GM12878 (cell line): ENCODE results near the gene ACOT4. TPM values are rescaled to one million over a fixed set of nuclear protein-coding genes. Genes with fewer than 3 reads are reported as not detected.

Experiments used
- ASH2L ChIP-seq: fragments of 300-600, 200-600 bp; sonication (generic); IDR thresholded peaks from 2 replicates; pipeline ENCODE4 v1.6.1; 2017; ENCODE audit warnings: low read depth, mild to moderate bottlenecking, borderline replicate concordance
- BACH1 ChIP-seq: fragments of 450-650 bp; IDR thresholded peaks from 2 replicates; pipeline ENCODE4 v1.6.1; 2017; ENCODE audit warnings: mild to moderate bottlenecking, borderline replicate concordance
- BHLHE40 ChIP-seq, 2 experiments: fragments of 450-650 bp in 1 of 2; IDR thresholded peaks; 2 replicates each; pipeline ENCODE4 v1.6.1; 2011 to 2017; ENCODE audit warnings: low read depth in 2 of 2, borderline replicate concordance in 1 of 2, improper control_type of control experiment in 1 of 2, low read length in 1 of 2, mild to moderate bottlenecking in 1 of 2
- CHD2 ChIP-seq: IDR thresholded peaks from 2 replicates; pipeline ENCODE4 v1.6.1; 2011; ENCODE audit warnings: low read depth, low read length, improper control_type of control experiment, borderline replicate concordance
- CREB1 ChIP-seq: IDR thresholded peaks from 2 replicates; pipeline ENCODE4 v1.6.1; 2012; ENCODE audit warnings: low read depth, mild to moderate bottlenecking, inconsistent platforms
- EGR1 ChIP-seq, 2 experiments: IDR thresholded peaks; 1 replicate in 1 of 2; 2 replicates in 1 of 2; pipeline ENCODE4 v1.6.1; 2011 to 2012; ENCODE audit warnings: low read depth in 2 of 2, low read length in 2 of 2, borderline replicate concordance in 1 of 2, mild to moderate bottlenecking in 1 of 2, moderate library complexity in 1 of 2
- GATAD2B ChIP-seq: fragments of 450-650 bp; conservative IDR thresholded peaks from 2 replicates; pipeline ENCODE4 v1.6.1; 2017; ENCODE audit warnings: low read depth, mild to moderate bottlenecking, moderate library complexity
- IKZF2 ChIP-seq, 2 experiments: fragments of 450-650 bp; IDR thresholded peaks; 2 replicates each; pipeline ENCODE4 v1.6.1; 2017; ENCODE audit warnings: mild to moderate bottlenecking in 2 of 2, moderate library complexity in 2 of 2
- LARP7 ChIP-seq: fragments of 450-650 bp; IDR thresholded peaks from 2 replicates; pipeline ENCODE4 v1.6.1; 2017; ENCODE audit warnings: mild to moderate bottlenecking
- MTA2 ChIP-seq: fragments of 450-650 bp; IDR thresholded peaks from 2 replicates; pipeline ENCODE4 v1.6.1; 2016; ENCODE audit warnings: low read depth, mild to moderate bottlenecking, moderate library complexity
- NBN ChIP-seq: fragments of 450-650 bp; IDR thresholded peaks from 2 replicates; pipeline ENCODE4 v1.6.1; 2016
- PML ChIP-seq: IDR thresholded peaks from 2 replicates; pipeline ENCODE4 v1.6.1; 2012; ENCODE audit warnings: low read length, inconsistent platforms
- POLR2A ChIP-seq: IDR thresholded peaks from 2 replicates; pipeline ENCODE4 v1.6.1; 2011; ENCODE audit warnings: low read depth, mild to moderate bottlenecking, low read length
- POU2F2 ChIP-seq: IDR thresholded peaks from 3 replicates; pipeline ENCODE4 v1.6.1; 2011; ENCODE audit warnings: low read depth, mild to moderate bottlenecking, low read length, borderline replicate concordance
- SPI1 ChIP-seq: IDR thresholded peaks from 2 replicates; pipeline ENCODE4 v1.6.1; 2011; ENCODE audit warnings: low read depth, mild to moderate bottlenecking, low read length, moderate library complexity, borderline replicate concordance; ENCODE audit not compliant: insufficient read depth
- TAF1 ChIP-seq: IDR thresholded peaks from 2 replicates; pipeline ENCODE4 v1.6.1; 2011; ENCODE audit warnings: mild to moderate bottlenecking, low read depth, low read length, borderline replicate concordance
- ZNF207 ChIP-seq: fragments of 450-650 bp; IDR thresholded peaks from 2 replicates; pipeline ENCODE4 v1.6.1; 2014; ENCODE audit warnings: antibody characterized with exemption, mild to moderate bottlenecking, borderline replicate concordance
- polyA plus RNA-seq, 11 experiments: library from polyadenylated mRNA; depleted of rRNA in 4 of 11; unstranded in 6 of 11; stranded (reverse) in 5 of 11; fragments of >200 nt; fragmentation: Nextera tagmentation in 4 of 11; fragmentation: Illumina TruSeq in 1 of 11; extraction: Ambion mirVana in 4 of 11; extraction: Trizol in 1 of 11; gene quantifications; 1 replicate in 1 of 11; 2 replicates in 10 of 11; pipeline versions ENCODE4 v1.2.1 to v1.2.3, GENCODE V29; 2011 to 2016; ENCODE audit warnings: inconsistent platforms in 2 of 11, missing spikeins in 2 of 11, low read depth in 1 of 11
- total RNA-seq, 4 experiments: library from RNA; depleted of rRNA in 3 of 4; stranded (reverse); fragments of >200 nt in 3 of 4; fragmentation: Illumina TruSeq in 1 of 4; extraction: Trizol in 1 of 4; gene quantifications; 2 replicates each; pipeline versions ENCODE4 v1.2.1 to v1.2.3, GENCODE V29; 2013 to 2021
- TF ChIP-seq, protein P1 (sequence below): fragments of 450-650 bp; IDR thresholded peaks from 2 replicates; pipeline ENCODE4 v1.6.1; 2016; ENCODE audit warnings: mild to moderate bottlenecking
- TF ChIP-seq, protein P2 (sequence below): fragments of 450-650 bp; IDR thresholded peaks from 2 replicates; pipeline ENCODE4 v1.6.1; 2017; ENCODE audit warnings: low read depth, mild to moderate bottlenecking, moderate library complexity
- TF ChIP-seq, protein P3 (sequence below): fragments of 450-650 bp; IDR thresholded peaks from 2 replicates; pipeline ENCODE4 v1.6.1; 2017; ENCODE audit warnings: mild to moderate bottlenecking, moderate library complexity

Gene ACOT4
- total and polyA plus RNA-seq, 10 of the 15 experiments (the other 5 are each of a cell fraction or from before 2014, with no cell fraction given): 0.68 to 3.8 (median 2.0) TPM

DNA sequence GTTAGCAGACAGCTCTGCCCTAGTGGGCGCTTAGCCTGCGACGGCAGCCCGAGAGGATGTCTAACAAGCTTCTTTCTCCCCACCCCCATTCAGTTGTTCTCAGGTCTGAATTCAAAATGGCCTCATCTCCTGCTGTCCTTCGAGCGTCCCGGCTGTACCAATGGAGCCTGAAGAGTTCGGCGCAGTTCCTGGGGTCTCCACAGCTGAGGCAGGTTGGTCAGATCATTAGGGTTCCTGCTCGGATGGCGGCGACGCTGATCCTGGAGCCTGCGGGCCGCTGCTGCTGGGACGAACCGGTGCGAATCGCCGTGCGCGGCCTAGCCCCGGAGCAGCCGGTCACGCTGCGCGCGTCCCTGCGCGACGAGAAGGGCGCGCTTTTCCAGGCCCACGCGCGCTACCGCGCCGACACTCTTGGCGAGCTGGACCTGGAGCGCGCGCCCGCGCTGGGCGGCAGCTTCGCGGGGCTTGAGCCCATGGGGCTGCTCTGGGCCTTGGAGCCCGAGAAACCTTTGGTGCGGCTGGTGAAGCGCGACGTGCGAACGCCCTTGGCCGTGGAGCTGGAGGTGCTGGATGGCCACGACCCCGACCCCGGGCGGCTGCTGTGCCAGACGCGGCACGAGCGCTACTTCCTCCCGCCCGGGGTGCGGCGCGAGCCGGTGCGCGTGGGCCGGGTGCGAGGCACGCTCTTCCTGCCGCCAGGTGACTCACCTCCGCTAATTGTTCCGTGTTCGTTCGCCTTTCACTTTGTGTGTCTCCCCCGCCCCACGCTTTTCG is 22.3 kb upstream of the ACOT4 start, which contains the start of gene ACOT2 (continued):
- TF ChIP-seq EGR1 (IDR thresholded peaks at IDR 0.05; ENCODE audit: borderline replicate concordance in 1 of 2, low read depth in 2 of 2, low read length in 2 of 2) (peak in 1 of 2 experiments; percentile 63; a peak in 2 of 3 replicates), IKZF2 (IDR thresholded peaks at IDR 0.05) (peak in 1 of 2 experiments; percentile 3; a peak in 1 of 4 replicates), TAF1 (peak; percentile 85), PML (peak; percentile 44; the same call in 1 of the 2 replicates), ASH2L (0 out of 2 replicates have a peak, but pooled peaks have one; percentile 53), CHD2 (0 out of 2 replicates have a peak, but pooled peaks have one; percentile 45), BACH1 (peak; percentile 42), LARP7 (peak; percentile 64; the same call in 1 of the 2 replicates), GATAD2B (peak; percentile 80), MTA2 (peak; percentile 50), POU2F2 (0 out of 3 replicates have a peak, but pooled peaks have one; percentile 19), POLR2A (peak; percentile 73), ZNF207 (peak; percentile 72; the same call in 1 of the 2 replicates), SPI1 (peak; percentile 34; the same call in 1 of the 2 replicates), BHLHE40 (IDR thresholded peaks at IDR 0.05; ENCODE audit: borderline replicate concordance in 1 of 2, low read depth in 2 of 2, low read length in 1 of 2) (peak; percentile 85 to 98), NBN (peak; percentile 66), CREB1 (0 out of 2 replicates have a peak, but pooled peaks have one; percentile 22)
- TF ChIP-seq, protein P1, sequence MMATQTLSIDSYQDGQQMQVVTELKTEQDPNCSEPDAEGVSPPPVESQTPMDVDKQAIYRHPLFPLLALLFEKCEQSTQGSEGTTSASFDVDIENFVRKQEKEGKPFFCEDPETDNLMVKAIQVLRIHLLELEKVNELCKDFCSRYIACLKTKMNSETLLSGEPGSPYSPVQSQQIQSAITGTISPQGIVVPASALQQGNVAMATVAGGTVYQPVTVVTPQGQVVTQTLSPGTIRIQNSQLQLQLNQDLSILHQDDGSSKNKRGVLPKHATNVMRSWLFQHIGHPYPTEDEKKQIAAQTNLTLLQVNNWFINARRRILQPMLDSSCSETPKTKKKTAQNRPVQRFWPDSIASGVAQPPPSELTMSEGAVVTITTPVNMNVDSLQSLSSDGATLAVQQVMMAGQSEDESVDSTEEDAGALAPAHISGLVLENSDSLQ: peak; percentile 38
- TF ChIP-seq, protein P2, sequence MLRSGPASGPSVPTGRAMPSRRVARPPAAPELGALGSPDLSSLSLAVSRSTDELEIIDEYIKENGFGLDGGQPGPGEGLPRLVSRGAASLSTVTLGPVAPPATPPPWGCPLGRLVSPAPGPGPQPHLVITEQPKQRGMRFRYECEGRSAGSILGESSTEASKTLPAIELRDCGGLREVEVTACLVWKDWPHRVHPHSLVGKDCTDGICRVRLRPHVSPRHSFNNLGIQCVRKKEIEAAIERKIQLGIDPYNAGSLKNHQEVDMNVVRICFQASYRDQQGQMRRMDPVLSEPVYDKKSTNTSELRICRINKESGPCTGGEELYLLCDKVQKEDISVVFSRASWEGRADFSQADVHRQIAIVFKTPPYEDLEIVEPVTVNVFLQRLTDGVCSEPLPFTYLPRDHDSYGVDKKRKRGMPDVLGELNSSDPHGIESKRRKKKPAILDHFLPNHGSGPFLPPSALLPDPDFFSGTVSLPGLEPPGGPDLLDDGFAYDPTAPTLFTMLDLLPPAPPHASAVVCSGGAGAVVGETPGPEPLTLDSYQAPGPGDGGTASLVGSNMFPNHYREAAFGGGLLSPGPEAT: 0 out of 2 replicates have a peak, but pooled peaks have one; percentile 19
- TF ChIP-seq, protein P3, sequence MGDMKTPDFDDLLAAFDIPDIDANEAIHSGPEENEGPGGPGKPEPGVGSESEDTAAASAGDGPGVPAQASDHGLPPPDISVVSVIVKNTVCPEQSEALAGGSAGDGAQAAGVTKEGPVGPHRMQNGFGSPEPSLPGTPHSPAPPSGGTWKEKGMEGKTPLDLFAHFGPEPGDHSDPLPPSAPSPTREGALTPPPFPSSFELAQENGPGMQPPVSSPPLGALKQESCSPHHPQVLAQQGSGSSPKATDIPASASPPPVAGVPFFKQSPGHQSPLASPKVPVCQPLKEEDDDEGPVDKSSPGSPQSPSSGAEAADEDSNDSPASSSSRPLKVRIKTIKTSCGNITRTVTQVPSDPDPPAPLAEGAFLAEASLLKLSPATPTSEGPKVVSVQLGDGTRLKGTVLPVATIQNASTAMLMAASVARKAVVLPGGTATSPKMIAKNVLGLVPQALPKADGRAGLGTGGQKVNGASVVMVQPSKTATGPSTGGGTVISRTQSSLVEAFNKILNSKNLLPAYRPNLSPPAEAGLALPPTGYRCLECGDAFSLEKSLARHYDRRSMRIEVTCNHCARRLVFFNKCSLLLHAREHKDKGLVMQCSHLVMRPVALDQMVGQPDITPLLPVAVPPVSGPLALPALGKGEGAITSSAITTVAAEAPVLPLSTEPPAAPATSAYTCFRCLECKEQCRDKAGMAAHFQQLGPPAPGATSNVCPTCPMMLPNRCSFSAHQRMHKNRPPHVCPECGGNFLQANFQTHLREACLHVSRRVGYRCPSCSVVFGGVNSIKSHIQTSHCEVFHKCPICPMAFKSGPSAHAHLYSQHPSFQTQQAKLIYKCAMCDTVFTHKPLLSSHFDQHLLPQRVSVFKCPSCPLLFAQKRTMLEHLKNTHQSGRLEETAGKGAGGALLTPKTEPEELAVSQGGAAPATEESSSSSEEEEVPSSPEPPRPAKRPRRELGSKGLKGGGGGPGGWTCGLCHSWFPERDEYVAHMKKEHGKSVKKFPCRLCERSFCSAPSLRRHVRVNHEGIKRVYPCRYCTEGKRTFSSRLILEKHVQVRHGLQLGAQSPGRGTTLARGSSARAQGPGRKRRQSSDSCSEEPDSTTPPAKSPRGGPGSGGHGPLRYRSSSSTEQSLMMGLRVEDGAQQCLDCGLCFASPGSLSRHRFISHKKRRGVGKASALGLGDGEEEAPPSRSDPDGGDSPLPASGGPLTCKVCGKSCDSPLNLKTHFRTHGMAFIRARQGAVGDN: peak; percentile 82
